ENCODE data around the gene FBLIM1.

Gene FBLIM1

DNA sequence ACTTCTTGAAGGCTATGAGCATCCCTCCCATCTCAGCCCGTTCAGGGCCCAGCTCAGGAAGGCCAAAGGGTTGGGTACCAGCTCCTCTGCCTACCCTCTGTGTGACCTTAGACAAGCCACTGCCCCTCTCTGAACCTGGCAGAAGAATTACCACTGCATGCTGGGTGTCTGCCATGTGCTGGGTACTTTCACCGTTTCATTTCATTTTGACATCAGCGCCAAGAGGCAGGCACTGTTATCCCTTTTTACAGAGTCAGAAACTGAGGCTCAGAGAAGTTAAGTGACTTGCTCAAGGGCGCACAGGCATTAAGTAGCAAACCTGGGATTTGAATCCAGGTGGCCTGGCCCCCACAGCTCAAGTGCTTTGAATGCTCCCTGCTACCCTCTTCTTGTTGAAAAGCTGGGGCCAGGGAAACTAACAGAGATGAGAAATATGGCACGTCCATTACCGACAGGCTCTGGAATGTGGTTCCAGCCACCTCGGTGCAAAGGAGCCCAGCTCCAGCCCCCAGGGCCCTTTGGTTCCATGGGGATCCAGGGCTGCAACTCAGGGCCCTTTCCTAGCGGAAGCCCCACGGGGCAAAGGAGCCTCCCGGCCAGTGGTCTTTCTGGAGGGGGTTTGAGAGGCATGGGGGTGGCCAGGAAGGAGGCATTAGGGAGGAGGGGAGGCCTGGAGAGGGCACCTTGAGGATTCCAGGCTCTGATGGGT is 9.8 kb upstream of the FBLIM1 start:
- TF ChIP-seq CTCF (IDR thresholded peaks at IDR 0.05; ENCODE audit: low read depth, low read length): no peak

GRCh38 chr1:15749399-15750291 is 8.9 kb upstream of the FBLIM1 start:
- TF ChIP-seq CTCF (IDR thresholded peaks at IDR 0.05; ENCODE audit: low read depth, low read length): no peak
- H3K4me3 ChIP-seq (ENCODE audit: low read depth, low read length): no peak overlapping the region

More for the DNA sequence above, 9.8 kb upstream of the FBLIM1 start:
- H3K4me3 ChIP-seq (ENCODE audit: low read depth, low read length): no peak overlapping the region

DNA sequence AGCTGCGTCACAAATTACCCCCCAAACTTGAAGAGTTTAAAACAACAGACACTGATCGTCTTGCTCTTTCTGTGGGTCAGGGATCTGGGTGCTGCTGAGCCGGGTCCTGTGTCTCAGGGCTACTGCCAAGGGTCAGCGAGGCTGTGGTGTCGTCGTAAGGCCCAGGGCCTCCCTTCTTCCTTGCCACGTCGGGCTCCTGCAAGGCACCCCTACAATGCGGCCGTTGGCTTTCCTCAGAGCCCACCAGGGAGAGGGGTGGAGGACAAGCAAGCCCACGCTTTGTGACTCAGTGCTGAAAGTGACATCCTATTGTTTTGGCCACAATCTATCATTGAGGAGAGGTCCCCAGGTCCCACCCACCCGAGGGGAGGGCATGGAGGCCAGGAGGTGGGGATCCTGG is 7.7 kb upstream of the FBLIM1 start:
- TF ChIP-seq CTCF (IDR thresholded peaks at IDR 0.05; ENCODE audit: low read depth, low read length): no peak
- no peak overlapping the region for H3K4me3 ChIP-seq (ENCODE audit: low read depth, low read length)

DNA sequence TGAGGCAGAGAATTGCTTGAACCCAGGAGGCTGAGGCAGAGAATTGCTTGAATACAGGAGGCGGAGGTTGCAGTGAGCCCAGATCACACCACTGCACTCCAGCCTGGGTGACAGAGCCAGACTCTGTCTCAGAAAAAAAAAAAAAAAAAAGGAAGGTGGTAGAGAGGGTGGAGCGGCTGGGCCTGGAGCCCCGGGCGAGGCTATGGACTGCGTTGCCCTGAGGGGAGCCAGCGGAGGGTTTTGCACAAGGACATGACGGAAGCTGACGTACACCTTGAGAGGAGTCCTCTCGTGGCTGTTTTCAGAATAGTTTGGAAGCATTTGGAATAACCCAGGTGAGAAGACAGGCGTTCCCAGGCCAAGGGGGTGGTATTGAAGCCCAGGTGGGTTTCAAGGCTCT is 6.9 kb upstream of the FBLIM1 start:
- no peak for TF ChIP-seq CTCF (IDR thresholded peaks at IDR 0.05; ENCODE audit: low read depth, low read length)
- H3K4me3 ChIP-seq (ENCODE audit: low read depth, low read length): no peak overlapping the region

GRCh38 chr1:15753776-15754175 is 4.8 kb upstream of the FBLIM1 start:
- TF ChIP-seq CTCF (IDR thresholded peaks at IDR 0.05; ENCODE audit: low read depth, low read length): no peak
- no peak overlapping the region for H3K4me3 ChIP-seq (ENCODE audit: low read depth, low read length)

DNA sequence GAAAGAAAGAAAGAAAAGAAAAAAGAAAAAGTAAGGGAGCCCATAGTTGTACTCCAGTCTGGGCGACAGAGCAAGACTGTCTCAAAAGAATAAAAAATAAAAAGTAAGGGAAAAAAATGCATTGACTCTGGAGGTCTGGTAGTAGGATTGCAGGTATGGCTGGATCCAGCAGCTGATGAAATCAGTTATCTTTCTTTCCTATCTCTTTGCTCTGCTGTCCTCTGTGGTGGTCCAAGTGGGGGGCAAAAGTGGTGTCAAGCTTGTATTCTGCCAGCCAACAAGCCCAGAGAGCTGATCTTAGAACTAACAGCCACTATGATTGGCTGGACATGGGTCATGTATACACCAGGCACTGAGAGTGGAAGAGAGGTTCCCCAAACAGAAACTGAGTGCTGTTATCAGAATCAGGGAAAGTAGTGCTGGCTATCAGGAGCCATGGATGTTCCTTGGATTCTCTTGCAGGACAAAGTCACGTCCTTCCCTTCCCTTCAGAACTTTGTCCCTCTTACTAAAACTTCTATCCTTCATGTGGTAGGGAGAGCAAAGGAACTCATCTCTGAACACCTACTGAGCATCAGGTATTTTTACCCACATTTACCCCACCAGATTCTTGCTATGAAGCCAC is 3.5 kb upstream of the FBLIM1 start:
- H3K4me3 ChIP-seq (ENCODE audit: low read depth, low read length): no peak overlapping the region

More for the DNA sequence above, 3.5 kb upstream of the FBLIM1 start:
- TF ChIP-seq CTCF (IDR thresholded peaks at IDR 0.05; ENCODE audit: low read depth, low read length): no peak

Measured in WI38 (cell line).